SK-MEL-5 (cell line): ENCODE results near the gene SLC7A9. TPM values are rescaled to one million over a fixed set of nuclear protein-coding genes. Genes with fewer than 3 reads are reported as not detected.
"Not testable (repeated sequence)": the region's sequence is repeated elsewhere in the genome, so short reads cannot be mapped to it uniquely, and the experiment has no call there.

ENCODE experiments used
- DNase-seq: peaks from one replicate; pipeline ENCODE4 v3.0.0-alpha.2; 2016; ENCODE audit warnings: low read depth, low spot score
- in situ Hi-C: cut with HindIII; loops from 2 replicates; pipeline ENCODE4 v1.10.0; 2016; ENCODE audit warnings: low sequenced_read_pairs, high pct_unique_total_duplicates, low pct_unique_long_range_greater_than_20kb
- total RNA-seq: library from RNA; depleted of rRNA; stranded (reverse); fragments of >200 nt; shearing (Covaris generic); gene quantifications from 2 replicates; pipeline ENCODE4 v1.2.3, GENCODE V29; 2014

Gene SLC7A9
- total RNA-seq, 1 experiment from 2014 or later, result 0.18 TPM

- DNase-seq, result no peak
- in situ Hi-C loops, result no loop called here
Observed at GRCh38 chr19:32889137-32889934, 19.8 kb upstream of the SLC7A9 start.

GRCh38 chr19:32887572-32888215, 18.1 kb upstream of the SLC7A9 start:
- DNase-seq, result no peak

GRCh38 chr19:32886241-32886640, 16.7 kb upstream of the SLC7A9 start:
- no peak for DNase-seq
- in situ Hi-C loops, result no loop called here

More at GRCh38 chr19:32887572-32888215, 18.1 kb upstream of the SLC7A9 start:
- in situ Hi-C loops, result no loop called here

- in situ Hi-C loops, DNase-seq: not testable (repeated sequence)
Observed at GRCh38 chr19:32885255-32885654, 15.7 kb upstream of the SLC7A9 start.

- no peak for DNase-seq
- in situ Hi-C loops, result no loop called here
Observed at GRCh38 chr19:32881766-32882165, 12.2 kb upstream of the SLC7A9 start.

GRCh38 chr19:32880622-32881021, 11.1 kb upstream of the SLC7A9 start:
- DNase-seq, result no peak
- in situ Hi-C loops, result no loop called here

GRCh38 chr19:32879741-32880140, 10.2 kb upstream of the SLC7A9 start:
- in situ Hi-C loops, result no loop called here
- no peak for DNase-seq

- in situ Hi-C loops, result no loop called here
Observed at GRCh38 chr19:32878988-32879387, 9.4 kb upstream of the SLC7A9 start.

GRCh38 chr19:32877977-32878745, 8.6 kb upstream of the SLC7A9 start:
- in situ Hi-C loops, result no loop called here

More at GRCh38 chr19:32878988-32879387, 9.4 kb upstream of the SLC7A9 start:
- no peak for DNase-seq

GRCh38 chr19:32877323-32877912, 7.9 kb upstream of the SLC7A9 start:
- in situ Hi-C loops, result no loop called here

More at GRCh38 chr19:32877977-32878745, 8.6 kb upstream of the SLC7A9 start:
- DNase-seq, result no peak

GRCh38 chr19:32876919-32877285, 7.3 kb upstream of the SLC7A9 start:
- in situ Hi-C loops, result no loop called here
- DNase-seq, result no peak

More at GRCh38 chr19:32877323-32877912, 7.9 kb upstream of the SLC7A9 start:
- no peak for DNase-seq

- DNase-seq, result no peak
- in situ Hi-C loops, result no loop called here
Observed at GRCh38 chr19:32876236-32876918, 6.8 kb upstream of the SLC7A9 start.

- no peak for DNase-seq
- in situ Hi-C loops, result no loop called here
Observed at GRCh38 chr19:32875428-32875827, 5.9 kb upstream of the SLC7A9 start.

GRCh38 chr19:32874605-32875004, 5.0 kb upstream of the SLC7A9 start:
- in situ Hi-C loops, result no loop called here
- DNase-seq, result no peak

GRCh38 chr19:32873247-32873959, 3.8 kb upstream of the SLC7A9 start:
- in situ Hi-C loops, result no loop called here
- DNase-seq, result no peak

- no peak for DNase-seq
- in situ Hi-C loops, result no loop called here
Observed at GRCh38 chr19:32872391-32872790, 2.8 kb upstream of the SLC7A9 start.

- DNase-seq, result peak; percentile 83
- in situ Hi-C loops, result no loop called here
Observed at GRCh38 chr19:32870981-32871451, 1.4 kb upstream of the SLC7A9 start.
